K562 (cell line): ENCODE measurements around the gene PRDM15. TPM values are rescaled to one million over a fixed set of nuclear protein-coding genes. Genes with fewer than 3 reads are reported as not detected.

Experiments used
- CC2D1A ChIP-seq: fragments of 450-650 bp; IDR thresholded peaks from 2 replicates; pipeline ENCODE4 v1.6.1; 2017; ENCODE audit warnings: mild to moderate bottlenecking
- CXXC5 ChIP-seq: fragments of 250-450 bp; sonication (Bioruptor Pico); IDR thresholded peaks from 2 replicates; pipeline ENCODE4 v1.8.0; 2022; ENCODE audit warnings: inconsistent platforms, mild to moderate bottlenecking, moderate library complexity
- DIDO1 ChIP-seq: fragments of 450-650 bp; IDR thresholded peaks from 2 replicates; pipeline ENCODE4 v1.6.1; 2016; ENCODE audit warnings: low read depth, missing biosample characterization, missing genetic modification characterization
- FOS ChIP-seq: IDR thresholded peaks from 3 replicates; pipeline ENCODE4 v1.6.1; 2011; ENCODE audit not compliant: insufficient read length; ENCODE audit errors: extremely low read depth
- FOXJ3 ChIP-seq: sonication (generic); formaldehyde crosslinking; IDR thresholded peaks from 2 replicates; pipeline ENCODE4 v1.4.0; 2020; ENCODE audit warnings: mild to moderate bottlenecking, missing genetic modification reagents
- HDAC2 ChIP-seq: fragments of 450-650 bp; IDR thresholded peaks from 2 replicates; pipeline ENCODE4 v1.6.1; 2016; ENCODE audit warnings: mild to moderate bottlenecking
- MAFF ChIP-seq: IDR thresholded peaks from 2 replicates; pipeline ENCODE4 v1.6.1; 2012; ENCODE audit warnings: low read length, improper control_type of control experiment
- MTA1 ChIP-seq: fragments of 450-650 bp; IDR thresholded peaks from 2 replicates; pipeline ENCODE4 v1.6.1; 2017; ENCODE audit warnings: borderline replicate concordance
- POLR3G ChIP-seq: IDR thresholded peaks from 2 replicates; pipeline ENCODE4 v1.6.1; 2011; ENCODE audit not compliant: insufficient read length, insufficient replicate concordance; ENCODE audit errors: extremely low read depth
- RFX1 ChIP-seq: fragments of 450-650 bp; IDR thresholded peaks from 2 replicates; pipeline ENCODE4 v1.6.1; 2016; ENCODE audit warnings: mild to moderate bottlenecking, moderate library complexity
- TCF7L2 ChIP-seq: fragments of 150-350 bp; IDR thresholded peaks from 2 replicates; pipeline ENCODE4 v1.6.1; 2016; ENCODE audit warnings: low read depth, mild to moderate bottlenecking, low read length, moderate library complexity
- TFAM ChIP-seq: fragments of 250-450 bp; sonication (Bioruptor Pico); conservative IDR thresholded peaks from 2 replicates; pipeline ENCODE4 v1.5.0; 2021; ENCODE audit warnings: mild to moderate bottlenecking, moderate library complexity
- ZBTB17 ChIP-seq: fragments of 450-650 bp; formaldehyde crosslinking; IDR thresholded peaks from 2 replicates; pipeline ENCODE4 v1.4.0; 2020; ENCODE audit warnings: mild to moderate bottlenecking
- ZNF217 ChIP-seq: sonication (generic); formaldehyde crosslinking; IDR thresholded peaks from 2 replicates; pipeline ENCODE4 v1.8.0; 2022; ENCODE audit warnings: mild to moderate bottlenecking, missing genetic modification reagents
- ZNF23 ChIP-seq: fragments of 250-450 bp; sonication (Bioruptor Pico); IDR thresholded peaks from 2 replicates; pipeline ENCODE4 v1.4.0; 2020; ENCODE audit warnings: mild to moderate bottlenecking
- ZNF586 ChIP-seq: fragments of 450-650 bp; formaldehyde crosslinking; conservative IDR thresholded peaks from 2 replicates; pipeline ENCODE4 v1.4.0; 2020; ENCODE audit warnings: mild to moderate bottlenecking, moderate library complexity
- ZSCAN29 ChIP-seq: fragments of 450-650 bp; IDR thresholded peaks from 2 replicates; pipeline ENCODE4 v1.6.1; 2017
- polyA plus RNA-seq, 8 experiments: library from polyadenylated mRNA; depleted of rRNA in 4 of 8; stranded (reverse) in 5 of 8; unstranded in 3 of 8; fragments of >200 nt; fragmentation: Nextera tagmentation in 2 of 8; fragmentation: Illumina TruSeq in 1 of 8; extraction: Ambion mirVana in 2 of 8; extraction: Trizol in 1 of 8; gene quantifications; 2 replicates each; pipeline versions ENCODE4 v1.2.1 to v1.2.3, GENCODE V29; 2011 to 2014; ENCODE audit warnings: inconsistent platforms in 1 of 8, missing spikeins in 1 of 8
- total RNA-seq, 7 experiments: library from RNA; depleted of rRNA in 6 of 7; stranded (reverse); fragments of >200 nt in 6 of 7; fragmentation: Illumina TruSeq in 2 of 7; extraction: Trizol in 2 of 7; gene quantifications; 2 replicates each; pipeline versions ENCODE4 v1.2.1 to v1.2.3, GENCODE V29; 2011 to 2021; ENCODE audit warnings: low replicate concordance in 1 of 7
- TF ChIP-seq, protein P1 (sequence below): fragments of 150-350 bp; IDR thresholded peaks from 2 replicates; pipeline ENCODE4 v1.6.1; 2014; ENCODE audit warnings: low read depth, mild to moderate bottlenecking, low read length, borderline replicate concordance
- TF ChIP-seq, protein P2 (sequence below): fragments of 450-650 bp; formaldehyde crosslinking; conservative IDR thresholded peaks from 2 replicates; pipeline ENCODE4 v1.4.0; 2022; ENCODE audit warnings: mild to moderate bottlenecking, missing genetic modification characterization
- TF ChIP-seq, protein P3 (sequence below): sonication (generic); IDR thresholded peaks from 2 replicates; pipeline ENCODE4 v1.6.1; 2016

The PRDM15 gene
- total and polyA plus RNA-seq, 9 of the 15 experiments (the other 6 are each of a cell fraction or from before 2014, with no cell fraction given), result 0.93 to 9.2 (median 6.2) TPM

DNA sequence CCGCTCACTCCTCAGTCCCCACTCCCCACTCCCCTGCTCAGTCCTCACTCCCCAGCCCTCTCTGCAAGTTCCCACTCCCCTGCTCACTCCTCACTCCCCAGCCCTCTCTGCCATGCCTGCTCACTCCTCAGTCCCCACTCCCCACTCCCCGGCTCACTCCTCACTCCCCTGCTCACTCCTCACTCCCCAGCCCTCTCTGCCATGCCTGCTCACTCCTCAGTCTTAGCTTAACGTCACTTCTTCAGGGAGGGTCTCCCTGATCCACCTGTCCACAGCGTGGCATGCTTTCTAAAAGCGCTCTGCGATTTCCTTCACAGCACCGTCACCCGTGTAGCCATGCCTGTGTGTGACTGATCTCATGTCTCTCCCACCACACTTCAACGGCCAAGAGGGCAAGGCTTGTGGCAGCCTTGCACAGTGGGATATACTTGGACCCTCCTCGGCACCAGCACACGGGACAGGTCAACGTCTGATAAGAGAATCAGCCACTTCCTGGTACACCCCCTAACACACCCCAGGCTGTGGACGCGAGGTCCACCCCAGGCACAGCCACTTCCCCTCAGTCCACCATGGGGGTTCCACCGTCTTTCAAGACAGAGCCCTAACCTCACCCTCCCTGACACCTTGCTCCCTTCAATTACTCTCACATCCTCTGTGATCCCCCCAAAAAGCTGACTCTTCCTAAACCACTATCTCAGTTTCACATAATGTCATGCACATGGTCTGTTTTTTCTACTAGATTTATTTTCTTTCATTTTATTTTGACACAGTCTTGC lies 14.0 kb downstream of the PRDM15 start (continued):
- TF ChIP-seq, protein P1, sequence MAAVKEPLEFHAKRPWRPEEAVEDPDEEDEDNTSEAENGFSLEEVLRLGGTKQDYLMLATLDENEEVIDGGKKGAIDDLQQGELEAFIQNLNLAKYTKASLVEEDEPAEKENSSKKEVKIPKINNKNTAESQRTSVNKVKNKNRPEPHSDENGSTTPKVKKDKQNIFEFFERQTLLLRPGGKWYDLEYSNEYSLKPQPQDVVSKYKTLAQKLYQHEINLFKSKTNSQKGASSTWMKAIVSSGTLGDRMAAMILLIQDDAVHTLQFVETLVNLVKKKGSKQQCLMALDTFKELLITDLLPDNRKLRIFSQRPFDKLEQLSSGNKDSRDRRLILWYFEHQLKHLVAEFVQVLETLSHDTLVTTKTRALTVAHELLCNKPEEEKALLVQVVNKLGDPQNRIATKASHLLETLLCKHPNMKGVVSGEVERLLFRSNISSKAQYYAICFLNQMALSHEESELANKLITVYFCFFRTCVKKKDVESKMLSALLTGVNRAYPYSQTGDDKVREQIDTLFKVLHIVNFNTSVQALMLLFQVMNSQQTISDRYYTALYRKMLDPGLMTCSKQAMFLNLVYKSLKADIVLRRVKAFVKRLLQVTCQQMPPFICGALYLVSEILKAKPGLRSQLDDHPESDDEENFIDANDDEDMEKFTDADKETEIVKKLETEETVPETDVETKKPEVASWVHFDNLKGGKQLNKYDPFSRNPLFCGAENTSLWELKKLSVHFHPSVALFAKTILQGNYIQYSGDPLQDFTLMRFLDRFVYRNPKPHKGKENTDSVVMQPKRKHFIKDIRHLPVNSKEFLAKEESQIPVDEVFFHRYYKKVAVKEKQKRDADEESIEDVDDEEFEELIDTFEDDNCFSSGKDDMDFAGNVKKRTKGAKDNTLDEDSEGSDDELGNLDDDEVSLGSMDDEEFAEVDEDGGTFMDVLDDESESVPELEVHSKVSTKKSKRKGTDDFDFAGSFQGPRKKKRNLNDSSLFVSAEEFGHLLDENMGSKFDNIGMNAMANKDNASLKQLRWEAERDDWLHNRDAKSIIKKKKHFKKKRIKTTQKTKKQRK, result no peak
- TF ChIP-seq DIDO1 (tag) (no peak), RFX1 (no peak), FOXJ3 (CRISPR knock-in tag) (no peak), ZBTB17 (CRISPR knock-in tag) (no peak), TFAM (CRISPR knock-in tag) (no peak), CXXC5 (CRISPR knock-in tag) (peak; percentile 34; the same call in 1 of the 2 replicates), FOS (no peak), TCF7L2 (no peak), HDAC2 (no peak), MAFF (no peak), ZSCAN29 (no peak), ZNF586 (CRISPR knock-in tag) (no peak), MTA1 (peak; percentile 54; the same call in 1 of the 2 replicates), ZNF217 (CRISPR knock-in tag) (no peak), ZNF23 (CRISPR knock-in tag) (no peak), POLR3G (no peak), CC2D1A (no peak)
- TF ChIP-seq, protein P2, sequence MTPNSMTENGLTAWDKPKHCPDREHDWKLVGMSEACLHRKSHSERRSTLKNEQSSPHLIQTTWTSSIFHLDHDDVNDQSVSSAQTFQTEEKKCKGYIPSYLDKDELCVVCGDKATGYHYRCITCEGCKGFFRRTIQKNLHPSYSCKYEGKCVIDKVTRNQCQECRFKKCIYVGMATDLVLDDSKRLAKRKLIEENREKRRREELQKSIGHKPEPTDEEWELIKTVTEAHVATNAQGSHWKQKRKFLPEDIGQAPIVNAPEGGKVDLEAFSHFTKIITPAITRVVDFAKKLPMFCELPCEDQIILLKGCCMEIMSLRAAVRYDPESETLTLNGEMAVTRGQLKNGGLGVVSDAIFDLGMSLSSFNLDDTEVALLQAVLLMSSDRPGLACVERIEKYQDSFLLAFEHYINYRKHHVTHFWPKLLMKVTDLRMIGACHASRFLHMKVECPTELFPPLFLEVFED (CRISPR knock-in tag), result no peak
- TF ChIP-seq, protein P3, sequence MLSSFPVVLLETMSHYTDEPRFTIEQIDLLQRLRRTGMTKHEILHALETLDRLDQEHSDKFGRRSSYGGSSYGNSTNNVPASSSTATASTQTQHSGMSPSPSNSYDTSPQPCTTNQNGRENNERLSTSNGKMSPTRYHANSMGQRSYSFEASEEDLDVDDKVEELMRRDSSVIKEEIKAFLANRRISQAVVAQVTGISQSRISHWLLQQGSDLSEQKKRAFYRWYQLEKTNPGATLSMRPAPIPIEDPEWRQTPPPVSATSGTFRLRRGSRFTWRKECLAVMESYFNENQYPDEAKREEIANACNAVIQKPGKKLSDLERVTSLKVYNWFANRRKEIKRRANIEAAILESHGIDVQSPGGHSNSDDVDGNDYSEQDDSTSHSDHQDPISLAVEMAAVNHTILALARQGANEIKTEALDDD, result no peak
